Measurements from ENCODE around the gene WRAP53. TPM values are rescaled to one million over a fixed set of nuclear protein-coding genes. Genes with fewer than 3 reads are reported as not detected.
A peak's percentile ranks its signal among the peaks of the same experiment; 100 is the strongest.
"Not testable (repeated sequence)": the region's sequence is repeated elsewhere in the genome, so short reads cannot be mapped to it uniquely, and the experiment has no call there.

The WRAP53 gene
- total RNA-seq (2022) (13.6 and 15.2 TPM in 2 replicates), Bru-seq, nascent RNA (percentile 42 among the genes with signal in this experiment), BruChase-seq, experiment 1, labeled RNA remaining after a 2-hour chase (percentile 46 among the genes with signal in this experiment), BruChase-seq, experiment 2, labeled RNA remaining after a 6-hour chase (percentile 51 among the genes with signal in this experiment)
- long read RNA-seq, full-length matches to known transcripts: 35 of 40 reads
- long read RNA-seq, partial matches to known transcripts: 1 of 40 reads
- long read RNA-seq, other reads (novel, unspliced or antisense): 4 of 40 reads

- H3K9me3 ChIP-seq: no peaks in the 10 kb centered on the region
- no TSS peak for BruUV-seq (replicated peaks)
- intact Hi-C loops (cut with micrococcal nuclease; ENCODE audit: unreplicated experiment): loop anchor here (1.0 to 5.0 kb wide), 3 partner anchors 54 to 251 kb away; partner anchors contain the start of genes FGF11, MPDU1 and TMEM102
- Mint-ChIP-seq H3K4me3 (ENCODE audit: unreplicated experiment) (peak within 1 kb of the TSS; percentile 91), H3K4me1 (ENCODE audit: low read depth, unreplicated experiment) (no peaks in the 10 kb centered on the region), H3K27me3 (ENCODE audit: insufficient read depth, unreplicated experiment) (no peaks in the 10 kb centered on the region), H3K9me3 (ENCODE audit: unreplicated experiment) (no peaks in the 10 kb centered on the region), H3K36me3 (ENCODE audit: insufficient read depth, unreplicated experiment) (peaks cover 35% of the 10 kb centered on the region), H3K27ac (ENCODE audit: unreplicated experiment) (peak within 1 kb of the TSS; percentile 100)
- ChIA-PET POLR2A (interaction anchor here (0.5 to 3.5 kb wide), 13 partner anchors 17 to 468 kb away, joined by 3 to 24 read pairs (median 6); partner anchors contain the start of genes ATP1B2, CD68, EFNB3 and FXR2), CTCF (interaction anchor here (0.7 to 2.4 kb wide), 10 partner anchors 15 to 169 kb away, joined by 3 to 12 read pairs (median 5); partner anchors contain the start of genes FXR2, MPDU1, NAA38 and SAT2)
- peak within 1 kb of the TSS; percentile 82 for H3K4me3 ChIP-seq (ENCODE audit: low read depth, low read length)
- H3K27me3 ChIP-seq (replicated peaks; ENCODE audit: control insufficient read depth, insufficient read depth, low read length): no peaks in the 10 kb centered on the region
- DNase-seq: peak; percentile 92 to 94
- H3K36me3 ChIP-seq (ENCODE audit: control insufficient read depth, insufficient read depth, low read length): no peaks in the 10 kb centered on the region
- peak; percentile 82 to 86 for TF ChIP-seq CTCF (IDR thresholded peaks at IDR 0.05; ENCODE audit: insufficient read depth in 1 of 2, low read depth in 1 of 2, low read length in 1 of 2, severe bottlenecking in 1 of 2, unreplicated experiment in 1 of 2)
- 0 out of 2 replicates have a peak, but pooled peaks cover 6% of the 10 kb centered on the region for H3K4me1 ChIP-seq
Measured at GRCh38 chr17:7687908-7688807, at the start of gene WRAP53. Gene WRAP53 (plus strand): TSS chr17:7688477. CDS start chr17:7688649, 172 bp downstream.

- no peak for TF ChIP-seq CTCF (IDR thresholded peaks at IDR 0.05; ENCODE audit: insufficient read depth in 1 of 2, low read depth in 1 of 2, low read length in 1 of 2, severe bottlenecking in 1 of 2, unreplicated experiment in 1 of 2)
- Histone ChIP-seq H3K36me3 (ENCODE audit: control insufficient read depth, insufficient read depth, low read length) (no peaks in the 10 kb centered on the region), H3K4me3 (ENCODE audit: low read depth, low read length) (no peak overlapping the region), H3K9me3 (no peaks in the 10 kb centered on the region), H3K27me3 (replicated peaks; ENCODE audit: control insufficient read depth, insufficient read depth, low read length) (no peaks in the 10 kb centered on the region), H3K4me1 (no peaks in the 10 kb centered on the region)
- no peak overlapping the region for H3K27ac Mint-ChIP-seq (ENCODE audit: unreplicated experiment)
- POLR2A ChIA-PET: no interaction called here
- H3K9me3 Mint-ChIP-seq (ENCODE audit: unreplicated experiment): no peaks in the 10 kb centered on the region
- DNase-seq: no peak
- H3K36me3 Mint-ChIP-seq (ENCODE audit: insufficient read depth, unreplicated experiment): no peaks in the 10 kb centered on the region
- intact Hi-C loops (cut with micrococcal nuclease; ENCODE audit: unreplicated experiment): no loop called here
- H3K27me3 Mint-ChIP-seq (ENCODE audit: insufficient read depth, unreplicated experiment): no peaks in the 10 kb centered on the region
- no TSS peak for BruUV-seq (replicated peaks)
- H3K4me3 Mint-ChIP-seq (ENCODE audit: unreplicated experiment): no peak overlapping the region
- H3K4me1 Mint-ChIP-seq (ENCODE audit: low read depth, unreplicated experiment): no peaks in the 10 kb centered on the region
- CTCF ChIA-PET: no interaction called here
Measured at GRCh38 chr17:7640783-7641182, 47.5 kb upstream of the WRAP53 start.

- H3K27me3 Mint-ChIP-seq (ENCODE audit: insufficient read depth, unreplicated experiment); H3K36me3 ChIP-seq (ENCODE audit: control insufficient read depth, insufficient read depth, low read length); H3K27me3 ChIP-seq (replicated peaks; ENCODE audit: control insufficient read depth, insufficient read depth, low read length); POLR2A ChIA-PET; H3K4me1 Mint-ChIP-seq (ENCODE audit: low read depth, unreplicated experiment); H3K4me3 Mint-ChIP-seq (ENCODE audit: unreplicated experiment); BruUV-seq (replicated peaks); intact Hi-C loops (cut with micrococcal nuclease; ENCODE audit: unreplicated experiment); H3K4me3 ChIP-seq (ENCODE audit: low read depth, low read length); H3K36me3 Mint-ChIP-seq (ENCODE audit: insufficient read depth, unreplicated experiment); H3K9me3 ChIP-seq; DNase-seq; H3K4me1 ChIP-seq; CTCF ChIA-PET; H3K27ac Mint-ChIP-seq (ENCODE audit: unreplicated experiment); H3K9me3 Mint-ChIP-seq (ENCODE audit: unreplicated experiment): not testable (repeated sequence)
Measured at GRCh38 chr17:7641635-7642034, 46.6 kb upstream of the WRAP53 start.

All from Caco-2 (cell line).